ENCODE results near the gene PLB1.

DNA sequence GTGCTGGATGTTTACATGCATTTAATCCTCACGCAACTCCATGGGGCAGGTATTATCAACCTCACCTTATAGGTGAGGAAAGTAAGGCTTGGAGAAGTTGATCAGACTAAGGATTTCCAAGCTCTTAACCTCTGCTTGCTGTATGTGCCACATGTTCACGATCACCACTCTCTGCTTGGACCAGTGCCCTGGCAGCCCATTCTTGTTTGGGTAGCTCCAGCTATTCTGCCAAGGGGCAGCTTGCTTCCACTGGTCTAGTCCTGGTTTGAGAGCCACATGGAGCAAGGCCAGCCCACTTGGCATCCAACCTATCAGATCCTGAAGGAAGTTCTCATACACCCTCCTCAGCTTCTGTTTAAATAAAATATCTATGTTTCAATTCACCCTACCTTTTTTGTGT, 14.3 kb downstream of the PLB1 start:
- TF ChIP-seq, protein P1, sequence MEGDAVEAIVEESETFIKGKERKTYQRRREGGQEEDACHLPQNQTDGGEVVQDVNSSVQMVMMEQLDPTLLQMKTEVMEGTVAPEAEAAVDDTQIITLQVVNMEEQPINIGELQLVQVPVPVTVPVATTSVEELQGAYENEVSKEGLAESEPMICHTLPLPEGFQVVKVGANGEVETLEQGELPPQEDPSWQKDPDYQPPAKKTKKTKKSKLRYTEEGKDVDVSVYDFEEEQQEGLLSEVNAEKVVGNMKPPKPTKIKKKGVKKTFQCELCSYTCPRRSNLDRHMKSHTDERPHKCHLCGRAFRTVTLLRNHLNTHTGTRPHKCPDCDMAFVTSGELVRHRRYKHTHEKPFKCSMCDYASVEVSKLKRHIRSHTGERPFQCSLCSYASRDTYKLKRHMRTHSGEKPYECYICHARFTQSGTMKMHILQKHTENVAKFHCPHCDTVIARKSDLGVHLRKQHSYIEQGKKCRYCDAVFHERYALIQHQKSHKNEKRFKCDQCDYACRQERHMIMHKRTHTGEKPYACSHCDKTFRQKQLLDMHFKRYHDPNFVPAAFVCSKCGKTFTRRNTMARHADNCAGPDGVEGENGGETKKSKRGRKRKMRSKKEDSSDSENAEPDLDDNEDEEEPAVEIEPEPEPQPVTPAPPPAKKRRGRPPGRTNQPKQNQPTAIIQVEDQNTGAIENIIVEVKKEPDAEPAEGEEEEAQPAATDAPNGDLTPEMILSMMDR (conservative IDR thresholded peaks at IDR 0.05), result no peak
- TF ChIP-seq ZFX (IDR thresholded peaks at IDR 0.05), result no peak
